ENCODE measurements around the gene TIMM21. TPM values are rescaled to one million over a fixed set of nuclear protein-coding genes. Genes with fewer than 3 reads are reported as not detected.

Gene TIMM21
- total RNA-seq, 2 donors from 2014 or later = 56.5 to 71.8 TPM

DNA sequence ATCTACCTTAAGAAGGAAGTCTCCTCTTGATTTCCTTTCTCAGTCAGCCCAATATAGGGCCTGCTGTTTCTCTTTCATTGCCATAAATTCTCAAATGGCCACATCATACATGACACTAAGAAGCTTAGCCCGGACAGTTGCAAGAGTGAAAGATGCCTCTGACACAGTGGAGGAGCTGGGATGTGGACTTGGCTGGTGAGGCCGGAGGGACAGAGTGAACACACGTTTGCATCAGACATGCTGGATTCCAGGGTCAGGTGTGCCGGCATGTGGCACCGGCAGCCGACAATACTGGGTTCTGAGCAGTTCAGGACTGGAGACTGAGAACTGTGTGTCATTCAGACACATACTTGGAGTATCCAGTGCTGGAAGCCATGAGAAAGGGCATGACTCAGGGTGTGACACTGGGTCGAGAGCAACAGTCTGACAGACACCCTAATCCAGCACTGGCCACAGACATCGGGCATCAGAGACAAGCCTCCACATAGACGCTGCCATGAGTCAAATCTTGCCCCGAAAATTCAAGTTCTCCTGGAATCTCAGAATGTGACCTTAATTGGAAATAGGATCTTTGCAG, 31.4 kb downstream of the TIMM21 start:
- DNase-seq (ENCODE audit: low spot score) = no peak
- H3K9me3 ChIP-seq = peaks cover 0 to 5% of the 10 kb centered on the region in 2 donors

GRCh38 chr18:74182335-74182734, 34.0 kb downstream of the TIMM21 start:
- H3K27me3 ChIP-seq = no peaks in the 10 kb centered on the region
- no peak overlapping the region for H3K27ac ChIP-seq
- TF ChIP-seq CTCF (IDR thresholded peaks at IDR 0.05) = no peak
- H3K4me3 ChIP-seq = no peak overlapping the region
- DNase-seq (ENCODE audit: low spot score) = no peak
- H3K9me3 ChIP-seq = peaks cover 0 to 5% of the 10 kb centered on the region in 2 donors
- no peaks in the 10 kb centered on the region for H3K36me3 ChIP-seq
- H3K4me1 ChIP-seq = no peaks in the 10 kb centered on the region

More for the DNA sequence above, 31.4 kb downstream of the TIMM21 start:
- no peak for TF ChIP-seq CTCF (IDR thresholded peaks at IDR 0.05)
- H3K27me3 ChIP-seq = no peaks in the 10 kb centered on the region
- H3K4me1 ChIP-seq = no peaks in the 10 kb centered on the region
- no peak overlapping the region for H3K4me3 ChIP-seq
- no peak overlapping the region for H3K27ac ChIP-seq
- no peaks in the 10 kb centered on the region for H3K36me3 ChIP-seq

- no peak for TF ChIP-seq CTCF (IDR thresholded peaks at IDR 0.05)
- no peak for DNase-seq (ENCODE audit: low spot score)
- peaks cover 0 to 5% of the 10 kb centered on the region in 2 donors for H3K9me3 ChIP-seq
- no peaks in the 10 kb centered on the region for H3K27me3 ChIP-seq
- no peak overlapping the region for H3K4me3 ChIP-seq
- no peaks in the 10 kb centered on the region for H3K36me3 ChIP-seq
- H3K27ac ChIP-seq = no peak overlapping the region
- no peaks in the 10 kb centered on the region for H3K4me1 ChIP-seq
Measured at GRCh38 chr18:74183130-74183529, 34.8 kb downstream of the TIMM21 start.

DNA sequence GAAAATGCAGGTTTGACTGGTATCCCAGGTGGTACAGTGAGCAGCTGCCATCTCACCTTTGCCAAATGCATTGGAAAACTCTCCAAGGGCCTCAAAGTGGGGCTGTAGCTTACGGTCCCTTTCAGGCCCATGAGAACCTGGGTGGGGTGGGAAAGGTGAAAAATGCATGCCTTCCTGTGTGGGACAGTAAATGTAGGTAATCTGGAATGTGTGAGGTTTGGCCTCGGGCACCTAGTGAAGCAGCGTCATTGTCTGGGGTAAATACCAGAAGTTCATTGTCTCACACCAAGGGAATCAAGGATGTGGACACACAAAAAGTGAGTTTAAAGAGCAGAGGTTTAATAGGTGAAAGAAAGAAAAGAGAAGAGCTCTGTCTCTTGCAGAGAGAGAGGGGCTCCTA, 36.6 kb downstream of the TIMM21 start:
- Histone ChIP-seq H3K27ac (no peak overlapping the region), H3K9me3 (peaks cover 0 to 5% of the 10 kb centered on the region in 2 donors), H3K27me3 (no peaks in the 10 kb centered on the region), H3K36me3 (no peaks in the 10 kb centered on the region), H3K4me3 (no peak overlapping the region), H3K4me1 (no peaks in the 10 kb centered on the region)
- DNase-seq (ENCODE audit: low spot score) = no peak
- TF ChIP-seq CTCF (IDR thresholded peaks at IDR 0.05) = no peak

GRCh38 chr18:74185860-74186259, 37.5 kb downstream of the TIMM21 start:
- Histone ChIP-seq H3K4me3 (no peak overlapping the region), H3K27ac (no peak overlapping the region), H3K36me3 (no peaks in the 10 kb centered on the region), H3K27me3 (no peaks in the 10 kb centered on the region), H3K9me3 (no peaks in the 10 kb centered on the region), H3K4me1 (no peaks in the 10 kb centered on the region)
- no peak for TF ChIP-seq CTCF (IDR thresholded peaks at IDR 0.05)
- no peak for DNase-seq (ENCODE audit: low spot score)

DNA sequence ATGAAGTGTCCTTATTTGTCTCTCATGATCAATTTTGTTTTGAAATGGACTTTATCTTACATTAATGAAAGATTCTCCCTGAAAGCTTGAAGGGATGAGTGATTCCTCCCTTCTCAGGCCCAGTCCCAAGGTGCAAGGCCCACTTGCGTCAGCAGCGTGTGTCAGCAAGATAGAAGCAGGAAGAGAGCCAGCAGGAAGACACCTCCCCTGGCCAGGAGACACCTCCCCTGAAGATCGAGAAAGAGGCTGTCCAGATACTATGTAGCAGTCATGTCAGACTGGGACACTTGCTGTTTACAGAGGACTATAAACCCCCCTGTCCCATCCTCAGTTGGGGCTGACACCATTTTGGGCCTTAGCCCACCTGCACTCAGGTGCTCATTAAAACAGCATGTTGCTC, 38.3 kb downstream of the TIMM21 start:
- no peak for TF ChIP-seq CTCF (IDR thresholded peaks at IDR 0.05)
- Histone ChIP-seq H3K36me3 (no peaks in the 10 kb centered on the region), H3K4me3 (no peak overlapping the region), H3K4me1 (no peaks in the 10 kb centered on the region), H3K27ac (no peak overlapping the region), H3K9me3 (no peaks in the 10 kb centered on the region), H3K27me3 (no peaks in the 10 kb centered on the region)
- DNase-seq (ENCODE audit: low spot score) = no peak

Data from right atrium auricular region (tissue), 2 donors.